ENCODE measurements around the gene CBX6. TPM values are rescaled to one million over a fixed set of nuclear protein-coding genes. Genes with fewer than 3 reads are reported as not detected.

Gene CBX6
- total RNA-seq, 1 donor from 2014 or later, result 120 TPM

DNA sequence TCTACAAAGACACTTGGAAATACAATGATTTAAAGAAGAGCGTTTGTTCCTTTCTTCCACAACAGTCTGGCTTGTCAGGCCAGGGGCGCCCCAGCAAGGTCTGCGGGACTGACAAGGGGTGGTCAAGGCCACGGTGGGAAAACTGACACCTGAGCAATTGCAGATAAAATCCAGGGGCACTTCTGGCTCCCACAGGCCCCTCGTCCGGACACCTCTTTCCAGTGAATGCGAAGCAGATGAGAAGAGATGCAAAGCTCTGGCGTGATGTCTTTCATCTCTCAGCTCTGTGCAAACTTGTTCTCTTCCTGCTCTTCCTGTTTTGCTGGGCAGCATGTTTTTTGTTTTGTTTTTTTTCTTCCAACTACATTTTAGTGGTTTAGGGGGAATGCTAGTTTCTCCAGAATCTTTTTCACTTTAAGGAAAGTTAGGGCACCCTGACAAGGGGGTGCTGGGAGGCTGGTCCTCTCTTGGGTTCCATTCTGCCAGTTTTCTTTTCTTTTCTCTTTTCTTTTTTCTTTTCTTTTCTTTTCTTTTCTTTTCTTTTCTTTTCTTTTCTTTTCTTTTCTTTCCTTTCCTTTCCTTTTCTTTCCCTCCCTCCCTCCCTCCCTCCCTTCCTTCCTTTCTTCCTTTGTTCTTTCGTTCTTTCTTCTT is 11.1 kb upstream of the CBX6 start:
- H3K4me3 Mint-ChIP-seq (ENCODE audit: low read depth), result no peak overlapping the region
- no peaks in the 10 kb centered on the region for H3K36me3 Mint-ChIP-seq (ENCODE audit: low read depth)
- H3K9me3 Mint-ChIP-seq, result no peaks in the 10 kb centered on the region
- peaks cover 17% of the 10 kb centered on the region for H3K4me1 Mint-ChIP-seq (ENCODE audit: low read depth)
- H3K27me3 Mint-ChIP-seq (ENCODE audit: low read depth), result peaks cover 26% of the 10 kb centered on the region
- no peak overlapping the region for H3K27ac Mint-ChIP-seq
- DNase-seq (ENCODE audit: low spot score), result no peak
- intact Hi-C loops (cut with micrococcal nuclease), result no loop called here

DNA sequence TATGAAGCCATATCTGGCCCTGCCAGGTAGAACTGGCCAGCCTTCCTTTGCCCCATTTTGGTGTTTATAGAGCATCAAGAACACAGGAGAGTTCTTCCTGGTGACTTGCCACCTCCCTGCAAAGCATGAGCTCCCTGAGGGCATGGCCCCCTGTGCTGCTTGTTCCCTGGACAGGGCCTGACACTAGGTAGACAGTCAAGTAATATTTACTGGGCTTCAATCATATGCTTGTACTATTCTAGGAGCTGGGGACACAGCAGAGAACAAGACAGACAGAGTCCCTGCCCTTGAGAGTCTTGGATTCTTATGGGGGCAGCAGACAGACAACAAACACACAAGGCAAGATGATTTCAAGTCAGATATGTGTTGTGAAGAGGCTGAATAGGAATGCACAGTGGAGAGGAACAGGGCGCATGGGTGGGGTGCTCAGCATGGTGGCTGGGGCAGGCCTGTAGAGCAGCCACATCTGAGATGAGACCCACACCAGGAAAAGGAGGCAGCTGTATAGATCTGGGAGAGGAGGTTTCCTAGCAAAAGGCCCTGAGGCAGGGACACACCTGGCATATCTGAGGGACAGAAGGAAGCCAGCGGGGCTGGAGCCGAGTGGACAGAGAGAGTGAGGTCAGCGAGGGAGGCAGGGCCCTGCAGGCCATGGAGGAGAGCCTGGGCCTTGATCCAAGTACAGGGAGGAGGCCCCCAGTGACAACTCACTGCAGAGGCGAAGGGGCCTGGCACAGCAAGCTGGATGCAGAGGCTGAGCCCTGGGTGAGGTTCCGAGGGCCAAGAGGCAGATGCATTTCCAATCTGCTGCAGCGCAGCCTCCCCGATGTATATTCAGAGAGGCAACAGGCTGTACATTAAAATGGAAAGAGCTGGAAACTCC is 10.2 kb upstream of the CBX6 start:
- H3K27me3 Mint-ChIP-seq (ENCODE audit: low read depth), result peaks cover 28% of the 10 kb centered on the region
- intact Hi-C loops (cut with micrococcal nuclease), result no loop called here
- no peaks in the 10 kb centered on the region for H3K9me3 Mint-ChIP-seq
- DNase-seq (ENCODE audit: low spot score), result no peak
- H3K4me3 Mint-ChIP-seq (ENCODE audit: low read depth), result no peak overlapping the region
- peaks cover 17% of the 10 kb centered on the region for H3K4me1 Mint-ChIP-seq (ENCODE audit: low read depth)
- no peaks in the 10 kb centered on the region for H3K36me3 Mint-ChIP-seq (ENCODE audit: low read depth)
- H3K27ac Mint-ChIP-seq, result no peak overlapping the region

DNA sequence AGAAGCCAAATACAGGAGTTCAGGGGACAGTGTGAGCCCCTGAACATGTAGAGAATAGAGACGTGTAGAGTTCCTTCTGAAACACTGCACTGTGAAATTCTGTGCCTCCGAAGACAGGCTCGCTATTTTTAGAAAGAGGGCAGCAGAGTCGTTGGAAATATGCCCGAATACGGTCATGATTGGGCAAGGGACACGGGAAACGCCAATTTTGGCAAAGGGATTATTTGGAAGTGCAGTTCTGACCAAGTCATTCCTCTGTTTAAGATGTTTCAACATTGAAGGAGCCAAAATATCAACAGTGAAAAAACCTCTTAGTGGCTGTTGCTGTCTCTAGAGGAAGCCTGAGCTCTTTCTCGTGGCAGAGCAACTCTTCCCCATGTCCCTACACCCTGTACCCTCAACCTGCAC is 9.5 kb upstream of the CBX6 start:
- H3K27ac Mint-ChIP-seq, result no peak overlapping the region
- DNase-seq (ENCODE audit: low spot score), result no peak
- peaks cover 29% of the 10 kb centered on the region for H3K27me3 Mint-ChIP-seq (ENCODE audit: low read depth)
- intact Hi-C loops (cut with micrococcal nuclease), result no loop called here
- no peaks in the 10 kb centered on the region for H3K9me3 Mint-ChIP-seq
- no peaks in the 10 kb centered on the region for H3K36me3 Mint-ChIP-seq (ENCODE audit: low read depth)
- peaks cover 13% of the 10 kb centered on the region for H3K4me1 Mint-ChIP-seq (ENCODE audit: low read depth)
- H3K4me3 Mint-ChIP-seq (ENCODE audit: low read depth), result no peak overlapping the region

DNA sequence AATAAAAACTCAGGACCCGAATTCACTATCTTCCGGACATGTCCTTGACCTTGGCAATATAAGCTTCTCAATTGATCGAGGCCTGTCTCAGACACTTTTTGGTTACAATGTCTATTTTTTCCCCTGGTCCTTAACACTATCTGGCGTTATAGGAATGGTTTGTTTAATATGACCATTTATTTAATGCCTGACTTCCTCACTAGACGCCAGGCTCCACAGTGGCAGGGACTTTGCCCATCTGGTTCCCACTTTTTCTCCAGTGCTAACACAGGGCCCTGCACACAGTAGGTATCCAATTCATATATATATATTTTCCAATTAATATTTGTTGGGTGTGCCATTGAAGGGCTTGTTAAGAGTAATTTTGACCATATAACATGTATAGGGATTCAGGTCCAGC is 7.9 kb upstream of the CBX6 start:
- H3K4me1 Mint-ChIP-seq (ENCODE audit: low read depth), result peaks cover 10% of the 10 kb centered on the region
- H3K27me3 Mint-ChIP-seq (ENCODE audit: low read depth), result peaks cover 39% of the 10 kb centered on the region
- intact Hi-C loops (cut with micrococcal nuclease), result no loop called here
- H3K36me3 Mint-ChIP-seq (ENCODE audit: low read depth), result no peaks in the 10 kb centered on the region
- H3K9me3 Mint-ChIP-seq, result no peaks in the 10 kb centered on the region
- no peak overlapping the region for H3K4me3 Mint-ChIP-seq (ENCODE audit: low read depth)
- no peak overlapping the region for H3K27ac Mint-ChIP-seq
- no peak for DNase-seq (ENCODE audit: low spot score)

DNA sequence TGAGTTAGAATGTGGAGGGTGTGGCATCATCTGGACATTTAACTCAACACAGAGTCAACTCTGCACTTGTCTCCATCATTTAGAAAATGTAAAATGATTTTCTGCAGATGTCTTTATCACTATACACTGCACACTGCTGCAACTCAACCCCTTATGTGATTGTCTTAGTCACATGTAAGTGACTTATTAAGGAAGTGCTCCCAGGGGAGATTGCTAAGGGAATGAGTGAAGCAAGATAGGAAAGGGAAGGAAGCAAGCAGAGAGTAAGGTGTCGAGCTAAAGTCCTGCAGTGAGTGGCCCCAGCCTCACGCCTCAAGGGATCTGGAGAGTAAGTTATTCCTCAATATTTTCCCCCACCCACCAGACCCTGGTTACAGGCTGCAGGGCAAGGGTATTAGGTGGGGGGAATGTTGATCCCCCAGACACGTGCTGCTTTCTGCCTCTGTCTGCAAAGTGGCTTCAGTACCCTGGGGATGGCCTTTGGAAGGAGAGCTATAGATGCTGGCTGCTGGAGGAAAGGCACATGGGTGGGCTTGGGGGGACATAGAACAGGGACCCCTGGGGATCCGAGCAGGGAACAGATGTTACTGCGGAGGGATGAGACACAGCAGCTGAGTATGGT is 7.2 kb upstream of the CBX6 start:
- Mint-ChIP-seq H3K4me1 (ENCODE audit: low read depth) (peaks cover 15% of the 10 kb centered on the region), H3K27me3 (ENCODE audit: low read depth) (peaks cover 42% of the 10 kb centered on the region), H3K36me3 (ENCODE audit: low read depth) (no peaks in the 10 kb centered on the region), H3K27ac (no peak overlapping the region), H3K4me3 (ENCODE audit: low read depth) (no peak overlapping the region), H3K9me3 (no peaks in the 10 kb centered on the region)
- intact Hi-C loops (cut with micrococcal nuclease), result no loop called here
- no peak for DNase-seq (ENCODE audit: low spot score)

DNA sequence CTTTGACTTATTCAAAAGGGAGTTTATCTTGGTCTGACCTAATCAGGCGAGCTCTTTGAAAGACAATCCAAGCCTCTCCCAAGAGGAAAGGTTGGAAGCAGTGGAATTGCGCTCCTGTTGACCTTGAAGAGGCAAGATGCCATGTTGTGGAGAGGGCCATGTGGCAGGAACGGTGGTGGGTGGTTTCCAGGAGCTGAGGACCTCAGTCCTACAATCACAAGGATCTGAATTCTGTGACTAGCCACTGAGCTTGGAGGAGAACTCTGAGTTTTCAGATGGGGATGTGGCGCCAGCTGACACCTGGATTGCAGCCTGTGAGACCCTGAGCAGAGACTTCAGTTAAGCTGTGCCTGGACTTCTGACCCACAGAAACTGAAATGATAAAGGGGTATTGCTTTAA is 6.0 kb upstream of the CBX6 start:
- intact Hi-C loops (cut with micrococcal nuclease), result no loop called here
- no peak overlapping the region for H3K27ac Mint-ChIP-seq

DNA sequence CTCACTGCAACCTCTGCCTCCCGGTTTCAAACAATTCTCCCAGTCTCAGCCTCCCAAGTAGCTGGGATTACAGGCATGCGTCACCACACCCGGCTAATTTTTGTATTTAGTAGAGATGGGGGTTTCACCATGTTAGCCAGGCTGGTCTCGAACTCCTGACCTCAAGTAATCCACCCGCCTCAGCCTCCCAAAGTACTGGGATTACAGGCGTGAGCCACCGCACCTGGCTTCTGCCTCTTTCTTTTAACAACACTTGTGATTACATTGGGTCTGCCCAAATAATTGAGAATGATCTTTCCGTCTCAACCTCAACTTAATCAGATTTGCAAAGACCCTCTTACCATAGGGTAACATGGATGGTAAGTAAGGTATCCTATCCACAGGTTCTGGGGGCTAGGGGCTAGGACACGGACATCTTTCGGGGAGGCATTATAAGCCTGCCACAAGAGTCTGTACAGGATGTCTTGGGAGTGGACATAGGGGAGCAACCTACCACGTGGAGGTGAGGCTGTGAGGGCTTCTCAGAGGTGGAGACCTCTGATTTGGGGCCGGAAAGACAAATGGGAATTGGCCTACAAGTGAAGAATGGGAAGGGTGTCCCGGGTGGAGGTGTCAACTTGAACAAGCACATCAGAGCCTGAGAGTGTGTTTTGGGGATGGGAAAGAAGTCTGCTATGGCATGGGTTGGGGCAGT is 2.7 kb upstream of the CBX6 start:
- H3K4me3 Mint-ChIP-seq (ENCODE audit: low read depth), result no peak overlapping the region
- H3K27me3 Mint-ChIP-seq (ENCODE audit: low read depth), result peaks cover 30% of the 10 kb centered on the region
- H3K36me3 Mint-ChIP-seq (ENCODE audit: low read depth), result peaks cover 19% of the 10 kb centered on the region
- no peaks in the 10 kb centered on the region for H3K9me3 Mint-ChIP-seq
- intact Hi-C loops (cut with micrococcal nuclease), result loop anchor here (1.0 to 5.0 kb wide), 3 partner anchors 53 to 117 kb away; partner anchors contain the start of gene SUN2
- no peak for DNase-seq (ENCODE audit: low spot score)
- peak overlapping the region; percentile 44 for H3K27ac Mint-ChIP-seq
- peaks cover 32% of the 10 kb centered on the region for H3K4me1 Mint-ChIP-seq (ENCODE audit: low read depth)

More for the DNA sequence above, 6.0 kb upstream of the CBX6 start:
- no peaks in the 10 kb centered on the region for H3K9me3 Mint-ChIP-seq
- H3K36me3 Mint-ChIP-seq (ENCODE audit: low read depth), result no peaks in the 10 kb centered on the region
- no peak overlapping the region for H3K4me3 Mint-ChIP-seq (ENCODE audit: low read depth)
- H3K27me3 Mint-ChIP-seq (ENCODE audit: low read depth), result peaks cover 44% of the 10 kb centered on the region
- H3K4me1 Mint-ChIP-seq (ENCODE audit: low read depth), result peaks cover 23% of the 10 kb centered on the region
- DNase-seq (ENCODE audit: low spot score), result no peak

DNA sequence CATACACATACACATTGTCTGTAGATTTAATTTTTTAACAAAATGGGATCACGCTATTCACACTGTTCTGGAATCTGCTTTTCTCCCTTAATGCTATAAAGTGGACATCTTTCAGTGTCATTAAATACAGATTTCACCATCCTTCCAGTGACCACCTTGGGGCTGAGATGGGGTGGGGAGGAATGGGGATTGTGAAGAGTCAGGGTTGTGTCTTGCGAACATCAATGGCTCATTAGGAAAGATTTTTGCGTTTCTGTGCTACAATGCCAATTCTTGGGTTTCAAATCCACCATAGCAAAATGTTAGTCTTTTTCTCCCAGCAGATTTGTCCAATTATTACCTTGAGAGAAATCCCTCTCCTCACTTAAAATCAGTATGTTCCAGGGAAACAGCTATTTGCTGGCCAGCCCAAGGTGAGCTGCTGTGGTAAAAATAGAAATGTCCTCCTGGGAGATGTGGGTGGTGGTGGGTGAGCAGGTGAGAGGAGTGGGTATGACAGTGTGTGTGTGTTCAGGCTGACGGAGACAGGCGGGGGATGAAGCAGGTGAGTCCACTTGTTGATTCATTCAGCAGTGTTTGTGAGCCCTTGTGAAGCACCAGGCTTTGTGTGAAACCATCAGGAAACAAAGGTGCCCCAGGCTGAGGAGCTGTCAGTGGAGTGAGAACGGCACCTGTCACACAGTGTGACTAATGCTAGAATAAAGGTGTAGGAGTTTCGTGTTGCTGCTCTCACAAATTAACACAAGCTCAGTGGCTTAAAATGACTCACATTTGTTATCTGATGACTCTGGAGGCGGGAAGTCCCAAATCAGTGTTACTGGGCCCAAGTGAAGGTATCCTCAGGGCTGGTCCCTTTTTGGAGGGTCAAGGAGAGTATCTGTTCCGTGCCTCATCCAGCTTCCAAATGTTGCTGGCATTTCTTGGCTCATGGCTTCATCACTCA is 1.7 kb upstream of the CBX6 start:
- intact Hi-C loops (cut with micrococcal nuclease), result loop anchor here (1.0 to 5.0 kb wide), 3 partner anchors 54 to 116 kb away; partner anchors contain the start of gene SUN2
- DNase-seq (ENCODE audit: low spot score), result peak; percentile 43
- Mint-ChIP-seq H3K36me3 (ENCODE audit: low read depth) (peaks cover 27% of the 10 kb centered on the region), H3K4me3 (ENCODE audit: low read depth) (peak overlapping the region; percentile 82), H3K27me3 (ENCODE audit: low read depth) (peaks cover 27% of the 10 kb centered on the region), H3K4me1 (ENCODE audit: low read depth) (peaks cover 34% of the 10 kb centered on the region), H3K27ac (peak overlapping the region; percentile 44), H3K9me3 (no peaks in the 10 kb centered on the region)

DNA sequence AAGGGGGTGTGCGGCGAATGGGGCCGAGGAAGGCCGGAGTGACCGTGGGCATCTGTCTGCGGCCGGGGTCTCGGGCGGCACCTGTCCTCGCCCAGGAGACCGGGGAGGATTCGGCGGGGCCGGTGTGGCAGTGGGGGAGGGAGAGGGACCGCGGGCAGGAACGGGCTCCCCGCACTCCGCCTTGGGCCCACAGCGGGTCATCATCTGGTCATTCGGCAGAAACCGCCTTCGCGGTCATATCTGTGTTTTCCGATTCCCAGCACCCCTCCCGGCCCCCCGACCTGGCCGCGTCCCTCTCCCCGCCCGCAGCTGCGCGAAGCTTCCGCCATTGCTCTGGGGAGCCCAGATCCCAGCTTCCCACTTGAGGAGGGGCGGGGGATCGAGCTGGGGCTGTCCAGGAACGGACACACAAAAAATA is 824 bp upstream of the CBX6 start:
- H3K4me3 Mint-ChIP-seq (ENCODE audit: low read depth), result peak overlapping the region; percentile 82
- peak overlapping the region; percentile 53 for H3K27ac Mint-ChIP-seq
- H3K9me3 Mint-ChIP-seq, result no peaks in the 10 kb centered on the region
- intact Hi-C loops (cut with micrococcal nuclease), result loop anchor here (1.0 to 5.0 kb wide), 3 partner anchors 54 to 279 kb away; partner anchors contain the start of genes CBX7 and SUN2
- peaks cover 24% of the 10 kb centered on the region for H3K27me3 Mint-ChIP-seq (ENCODE audit: low read depth)
- peaks cover 36% of the 10 kb centered on the region for H3K4me1 Mint-ChIP-seq (ENCODE audit: low read depth)
- peak; percentile 17 for DNase-seq (ENCODE audit: low spot score)
- peaks cover 36% of the 10 kb centered on the region for H3K36me3 Mint-ChIP-seq (ENCODE audit: low read depth)

DNA sequence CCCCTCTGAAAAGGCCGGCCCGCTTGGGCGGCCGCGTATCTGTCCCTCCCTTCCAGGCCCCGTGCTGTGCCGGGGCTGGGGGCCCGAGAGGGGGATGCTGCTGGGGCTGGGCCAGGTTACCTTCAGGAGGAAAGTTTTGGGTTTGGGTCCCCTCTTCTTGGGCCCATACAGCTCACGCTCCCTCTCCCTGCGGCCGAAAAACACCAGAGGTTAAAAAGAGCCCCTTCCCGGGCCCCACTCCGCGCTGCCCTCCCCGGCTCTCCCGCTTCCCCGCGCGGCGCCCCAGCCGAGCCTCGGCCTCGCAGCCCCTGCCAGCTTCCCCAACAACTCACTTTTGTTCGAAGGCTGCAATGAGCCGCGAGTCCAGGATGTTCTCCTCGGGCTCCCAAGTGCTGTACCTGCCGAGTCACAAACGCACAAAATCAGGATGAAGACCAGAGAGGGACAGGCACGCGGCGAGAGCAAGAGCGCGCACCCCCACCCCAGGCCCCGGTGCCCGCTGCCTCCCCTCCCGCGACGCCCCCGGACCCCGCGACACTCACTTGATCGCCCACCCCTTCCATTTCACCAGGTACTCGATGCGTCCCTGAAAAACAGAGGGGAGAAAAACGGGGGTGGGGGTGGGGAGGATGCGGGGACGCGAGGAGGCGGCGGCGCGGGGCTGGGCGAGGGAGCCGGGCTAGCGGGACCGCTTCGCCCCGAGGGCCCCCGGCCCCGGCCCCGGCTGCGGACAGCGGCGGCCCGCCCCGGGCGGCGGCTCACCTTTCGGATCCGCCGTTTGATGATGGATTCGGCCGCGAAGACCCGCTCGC is 450 bp downstream of the CBX6 start:
- Mint-ChIP-seq H3K4me1 (ENCODE audit: low read depth) (peaks cover 36% of the 10 kb centered on the region), H3K27ac (peak overlapping the region; percentile 80), H3K9me3 (no peaks in the 10 kb centered on the region), H3K4me3 (ENCODE audit: low read depth) (peak overlapping the region; percentile 91), H3K36me3 (ENCODE audit: low read depth) (peaks cover 40% of the 10 kb centered on the region), H3K27me3 (ENCODE audit: low read depth) (peaks cover 20% of the 10 kb centered on the region)
- DNase-seq (ENCODE audit: low spot score), result no peak
- intact Hi-C loops (cut with micrococcal nuclease), result loop anchor here (1.0 to 5.0 kb wide), 4 partner anchors 56 to 281 kb away; partner anchors contain the start of genes CBX7 and SUN2

DNA sequence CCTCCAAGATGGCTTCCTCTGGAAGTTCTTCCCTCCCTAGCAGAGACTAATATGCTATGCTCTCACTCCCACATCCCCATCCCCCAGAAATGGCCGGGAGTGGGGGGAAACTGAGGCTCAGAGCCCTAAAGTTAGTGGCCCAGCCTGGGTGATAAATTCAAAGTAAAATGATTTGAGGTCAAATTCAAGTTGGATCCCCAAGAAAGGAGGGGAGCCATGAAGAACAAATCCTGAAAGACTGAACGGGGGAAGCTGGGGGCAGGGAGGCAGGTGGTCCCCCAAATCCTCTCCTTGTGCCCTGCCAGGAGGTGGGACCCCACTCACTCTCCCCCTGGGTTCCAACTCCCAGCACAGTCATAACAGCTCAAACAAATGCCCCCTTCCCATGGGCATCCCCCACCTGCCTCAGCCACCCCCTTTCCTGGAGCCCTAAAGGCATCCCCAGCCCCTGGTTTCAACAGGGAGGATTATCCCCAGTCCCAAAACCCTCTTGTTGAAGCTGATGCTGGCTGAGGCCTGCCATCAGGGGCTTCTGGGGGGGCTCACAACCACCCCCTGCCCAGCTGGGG is 1.1 kb downstream of the CBX6 start:
- Mint-ChIP-seq H3K27ac (peak overlapping the region; percentile 80), H3K27me3 (ENCODE audit: low read depth) (peaks cover 14% of the 10 kb centered on the region), H3K4me1 (ENCODE audit: low read depth) (peaks cover 36% of the 10 kb centered on the region), H3K36me3 (ENCODE audit: low read depth) (peaks cover 41% of the 10 kb centered on the region), H3K9me3 (no peaks in the 10 kb centered on the region), H3K4me3 (ENCODE audit: low read depth) (peak overlapping the region; percentile 91)
- intact Hi-C loops (cut with micrococcal nuclease), result loop anchor here (1.0 to 5.0 kb wide), 5 partner anchors 56 to 246 kb away; partner anchors contain the start of gene SUN2
- no peak for DNase-seq (ENCODE audit: low spot score)

Data from activated T-helper 2 cell treated with anti-CD3 and anti-CD28 coated beads, Interferon-gamma antibody, Interleukin-2, Interleukin-4, amounts not matched to agents 10 μg/mL and 5 μg/mL and 100 μg/mL, durations not matched to agents 14 hours and 24 hours and 36 hours (primary cell).